ENCODE results near the gene ASCC1.

The ASCC1 gene

DNA sequence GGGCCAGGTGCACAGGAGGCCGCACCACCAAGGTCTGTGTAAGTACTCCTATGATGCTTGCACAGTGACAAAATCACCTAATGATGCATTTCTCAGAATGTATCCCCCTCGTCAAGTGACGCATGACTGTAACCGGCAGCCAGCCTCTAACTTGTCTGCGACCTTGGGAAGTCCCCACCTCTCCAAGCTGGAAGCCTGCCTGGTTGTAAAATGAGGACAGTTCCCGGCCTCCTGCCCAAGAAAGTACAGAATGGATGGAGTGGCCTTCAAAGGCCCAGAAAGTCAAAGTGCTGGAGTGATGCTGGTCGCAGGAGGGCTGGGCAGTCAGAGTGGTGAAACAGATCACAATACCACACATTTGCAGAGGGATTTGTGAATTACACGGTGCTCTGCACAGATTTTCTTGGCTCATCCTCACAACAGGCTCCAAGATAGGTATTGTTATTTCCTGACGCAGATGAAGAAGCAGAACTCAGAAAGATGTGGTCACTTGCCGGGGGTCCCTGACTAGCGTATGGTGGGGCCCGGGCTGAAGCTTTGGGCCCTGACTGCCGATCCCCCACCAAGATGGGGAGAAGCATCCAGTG lies 150.5 kb downstream of the ASCC1 start:
- no peak for DNase-seq (ENCODE audit: low read depth)

DNA sequence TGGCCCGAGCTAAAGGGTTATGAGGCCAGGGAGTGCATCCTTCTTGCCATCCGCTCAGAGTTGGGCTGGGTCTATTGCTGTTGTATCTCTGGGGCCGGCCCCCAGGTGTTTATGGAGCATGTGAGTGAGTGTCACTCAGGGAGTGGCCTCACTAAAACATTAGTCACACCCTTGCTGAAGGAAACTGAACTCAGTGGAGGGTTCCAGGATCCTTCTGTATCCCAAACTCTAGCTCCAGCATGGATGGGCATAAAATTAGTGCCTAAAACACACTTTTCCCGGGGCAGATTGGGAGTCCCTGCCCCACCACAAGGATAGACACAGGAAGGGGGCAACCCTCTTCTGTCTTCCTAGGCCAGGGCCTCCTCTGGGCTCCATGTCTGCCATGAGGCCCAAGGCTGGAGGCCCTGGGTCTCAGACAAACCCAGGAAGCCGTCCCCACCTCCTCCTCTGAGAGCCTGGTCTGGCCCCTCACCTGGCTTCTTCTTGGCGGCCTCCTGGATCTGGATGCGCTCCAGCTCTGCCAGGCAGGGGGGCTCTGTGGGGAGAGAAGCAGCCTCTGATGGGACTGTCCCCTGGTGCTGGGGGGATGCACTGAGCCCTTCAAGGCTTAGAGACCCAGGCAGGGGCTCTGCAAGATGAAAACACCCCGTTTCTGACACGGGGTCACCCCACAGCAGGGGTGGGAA lies 152.2 kb downstream of the ASCC1 start:
- no peak for DNase-seq (ENCODE audit: low read depth)

DNA sequence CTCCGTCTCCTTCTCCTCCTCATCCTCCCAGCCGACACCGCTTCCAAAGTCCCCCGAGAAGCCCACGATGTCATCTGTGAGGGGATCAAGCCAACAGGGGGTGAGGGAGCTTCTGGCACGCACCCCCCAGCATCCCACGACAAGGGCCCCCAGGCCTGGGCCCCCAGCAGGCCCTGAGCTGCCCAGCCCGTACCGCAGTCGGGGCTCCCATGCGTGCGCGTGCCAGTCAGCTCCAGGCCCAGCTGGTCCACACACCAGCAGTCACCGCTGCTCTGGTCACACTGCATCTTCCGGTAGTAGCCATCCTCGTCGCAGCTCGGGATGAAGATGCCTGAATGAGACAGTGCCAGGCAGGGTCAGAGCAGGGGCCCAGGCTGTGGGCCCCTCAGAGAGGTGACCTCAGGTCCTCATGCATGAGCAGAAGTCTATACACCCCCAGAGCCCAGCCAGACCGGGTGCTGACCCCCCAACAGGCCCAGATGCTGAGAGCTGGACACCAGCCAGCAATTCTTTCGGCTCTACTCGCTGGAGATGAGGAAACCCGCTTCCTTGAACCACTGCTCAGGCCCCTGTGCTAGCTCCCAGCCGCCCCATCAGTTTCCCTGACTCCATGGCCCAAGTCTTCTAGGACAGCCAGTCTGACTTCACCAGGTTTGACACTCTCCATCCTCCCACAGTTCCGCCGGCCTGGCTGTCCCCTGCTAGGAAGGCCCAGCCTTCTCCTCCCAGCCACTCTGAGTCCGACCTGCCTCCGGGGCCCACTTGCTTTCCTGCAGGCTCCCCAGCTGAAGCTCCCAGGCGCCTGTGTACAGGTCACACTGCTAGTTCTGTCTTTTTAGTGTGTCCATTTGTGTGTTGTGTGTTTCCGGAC lies 153.0 kb downstream of the ASCC1 start:
- no peak for DNase-seq (ENCODE audit: low read depth)

DNA sequence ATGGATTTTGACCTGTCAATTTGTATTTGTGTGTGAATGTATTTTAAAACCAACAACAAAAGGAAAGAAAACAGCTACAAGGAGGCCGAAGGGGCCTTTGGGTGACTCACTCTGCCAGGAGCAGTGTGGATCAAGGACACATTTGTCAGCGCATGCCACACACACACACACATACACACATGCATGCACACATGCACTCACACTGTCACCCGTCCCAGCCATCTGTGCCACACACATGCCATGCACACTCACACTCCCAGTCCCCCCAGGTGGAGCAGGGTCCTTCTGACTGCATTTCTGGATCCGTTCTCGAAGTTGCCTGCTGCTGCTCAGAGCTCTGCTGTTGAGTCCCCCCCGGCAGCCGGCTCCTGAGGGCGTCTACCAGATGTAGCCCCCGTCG lies 153.7 kb downstream of the ASCC1 start:
- no peak for DNase-seq (ENCODE audit: low read depth)

DNA sequence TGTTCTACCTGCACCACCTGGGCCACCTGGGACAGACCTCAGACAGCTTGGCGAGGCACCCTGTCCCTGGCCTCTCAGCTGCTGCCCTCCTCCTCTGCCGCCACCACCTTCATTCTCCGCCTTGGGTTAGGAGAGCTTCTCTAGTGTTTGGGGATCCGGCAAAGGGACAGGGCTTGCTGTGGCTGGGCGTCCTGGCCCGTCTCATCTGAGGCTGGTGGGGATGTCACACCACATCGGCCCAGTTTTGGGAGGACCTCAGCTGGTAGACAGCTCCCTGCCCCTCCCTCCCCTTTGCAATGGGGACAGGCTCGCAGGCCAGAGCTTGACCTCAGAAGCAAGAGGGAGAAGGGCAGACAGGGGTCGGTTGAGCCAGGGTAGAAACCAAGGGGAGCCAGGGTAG lies 154.1 kb downstream of the ASCC1 start:
- no peak for DNase-seq (ENCODE audit: low read depth)

DNA sequence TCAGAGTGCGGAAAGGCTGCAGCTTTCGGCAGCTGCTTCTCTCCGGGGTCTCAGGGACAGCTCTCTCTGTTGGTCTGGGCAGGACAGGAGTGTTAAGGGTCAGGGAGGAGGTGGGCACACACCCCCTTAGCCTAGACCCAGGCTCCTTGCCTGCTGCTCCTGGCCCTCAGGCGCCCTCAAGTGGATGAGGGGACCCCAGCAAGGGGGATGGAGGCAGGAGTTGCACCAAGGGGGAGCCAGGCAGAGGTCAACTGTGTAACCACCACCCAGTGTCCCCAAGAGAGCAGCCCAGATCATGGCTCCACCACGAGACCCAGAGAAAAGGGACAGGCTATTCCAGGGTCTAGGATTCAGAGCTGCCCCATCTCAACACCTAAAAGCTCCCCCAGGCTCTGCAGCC lies 154.6 kb downstream of the ASCC1 start:
- DNase-seq (ENCODE audit: low read depth), result no peak

DNA sequence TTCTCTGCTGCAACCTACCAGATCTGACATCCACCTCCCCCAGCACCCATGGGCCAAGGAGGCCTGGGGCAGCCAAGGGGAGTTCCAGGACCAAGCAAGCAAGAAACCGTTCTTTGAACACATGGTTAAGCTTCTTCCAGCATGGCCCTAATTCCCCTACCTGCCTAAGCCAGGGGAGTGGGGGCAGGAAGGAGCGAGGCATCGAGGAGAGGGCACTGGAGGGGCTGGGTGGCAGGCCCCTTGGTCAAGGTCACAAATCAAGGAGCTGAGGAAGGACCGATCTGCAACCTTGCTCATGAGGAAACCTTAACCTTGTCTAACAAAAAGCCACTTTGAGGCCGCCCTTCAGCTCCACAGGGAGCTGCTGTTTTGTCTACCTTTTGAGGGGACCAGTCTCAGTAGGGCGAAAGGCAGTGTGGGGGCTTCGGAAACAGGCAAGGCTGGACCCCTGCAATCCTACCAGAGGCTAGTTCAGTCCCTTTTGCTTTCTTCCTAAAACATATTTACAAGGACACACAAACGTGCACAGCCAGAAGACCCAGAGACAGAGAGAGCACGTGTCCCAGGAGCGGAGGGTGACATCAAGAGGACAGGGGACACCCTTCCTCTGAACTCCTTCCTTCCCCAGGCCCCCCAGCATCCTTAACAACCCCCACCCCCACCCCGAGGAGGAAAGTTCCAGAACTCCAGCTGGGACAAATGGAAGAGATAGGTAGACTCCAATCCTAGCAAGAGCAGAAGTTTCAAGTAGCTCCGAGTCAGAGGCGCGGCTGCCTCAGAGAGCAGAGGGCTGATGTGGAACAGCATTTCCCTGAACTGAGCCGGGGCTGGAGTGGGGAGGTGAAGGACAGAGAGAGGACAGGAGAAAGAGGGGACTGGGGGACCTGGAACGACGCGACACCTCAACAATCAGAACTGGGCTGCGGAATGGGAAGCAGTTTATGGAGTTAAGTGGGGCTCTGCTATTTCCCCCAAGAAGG lies 155.9 kb downstream of the ASCC1 start:
- DNase-seq (ENCODE audit: low read depth), result no peak

DNA sequence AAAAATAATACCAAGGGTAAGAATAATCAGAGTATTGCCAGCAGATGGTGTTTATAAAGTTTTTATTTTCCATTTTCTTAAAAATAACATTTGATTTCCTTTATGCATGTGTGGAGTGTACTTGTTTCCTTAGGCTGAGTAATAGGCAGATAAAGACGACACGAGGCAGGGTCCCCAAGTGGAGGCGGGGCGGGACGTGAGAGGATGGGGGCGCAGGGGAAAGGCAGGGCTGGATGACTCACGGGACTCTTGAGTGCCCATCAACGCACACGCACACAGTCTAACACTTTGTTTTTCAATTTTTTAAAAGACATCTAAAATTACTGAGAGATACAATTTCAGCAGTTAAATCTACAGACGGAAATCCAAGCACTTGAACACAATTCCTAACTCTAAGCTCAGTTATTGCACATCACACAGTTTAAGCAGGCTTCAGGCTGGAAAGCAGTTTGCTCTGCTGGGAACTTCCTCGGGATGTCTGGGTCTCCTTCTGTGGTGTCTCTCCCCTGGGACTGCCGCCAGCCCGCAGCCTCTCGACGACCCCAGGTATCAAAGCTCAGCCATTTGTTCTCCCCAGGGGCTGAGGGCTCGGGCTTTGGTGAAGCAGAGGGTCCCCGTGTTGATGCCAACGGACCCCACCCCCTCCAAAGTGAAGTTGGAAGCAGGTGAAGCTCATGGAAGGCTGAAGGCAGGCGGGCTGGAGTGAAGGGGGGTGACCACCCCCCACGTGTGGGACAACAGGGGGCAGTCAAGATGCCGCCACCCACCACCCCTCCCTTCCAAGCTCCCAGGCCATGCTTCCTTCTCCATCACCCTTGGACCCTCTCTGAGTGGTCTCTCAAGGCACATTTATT lies 156.9 kb downstream of the ASCC1 start:
- no peak for DNase-seq (ENCODE audit: low read depth)

DNA sequence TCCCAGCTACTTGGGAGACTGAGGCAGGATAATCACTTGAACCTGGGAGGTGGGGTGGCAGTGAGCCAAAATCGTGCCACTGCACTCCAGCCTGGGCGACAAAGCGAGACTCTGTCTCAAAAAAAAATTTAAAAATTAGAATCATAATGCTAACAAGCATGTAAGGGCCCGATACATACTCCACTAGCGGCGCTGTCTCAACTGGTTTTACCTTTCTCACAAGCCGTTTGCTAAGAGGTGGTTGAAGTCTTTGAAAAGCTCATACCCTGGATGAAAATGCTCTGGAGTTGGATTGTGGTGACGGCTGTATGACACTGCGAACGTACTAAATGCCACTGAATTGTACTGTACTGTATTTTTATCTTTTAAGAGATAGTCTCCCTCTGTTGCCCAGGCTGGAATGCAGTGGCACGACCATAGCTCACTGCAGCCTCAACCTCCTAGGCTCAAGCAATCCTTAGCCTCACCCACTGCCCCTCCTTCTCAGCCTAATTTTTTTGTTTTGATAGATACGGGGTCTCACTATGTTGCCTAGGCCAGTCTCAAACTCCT lies 157.7 kb downstream of the ASCC1 start:
- no peak for DNase-seq (ENCODE audit: low read depth)

DNA sequence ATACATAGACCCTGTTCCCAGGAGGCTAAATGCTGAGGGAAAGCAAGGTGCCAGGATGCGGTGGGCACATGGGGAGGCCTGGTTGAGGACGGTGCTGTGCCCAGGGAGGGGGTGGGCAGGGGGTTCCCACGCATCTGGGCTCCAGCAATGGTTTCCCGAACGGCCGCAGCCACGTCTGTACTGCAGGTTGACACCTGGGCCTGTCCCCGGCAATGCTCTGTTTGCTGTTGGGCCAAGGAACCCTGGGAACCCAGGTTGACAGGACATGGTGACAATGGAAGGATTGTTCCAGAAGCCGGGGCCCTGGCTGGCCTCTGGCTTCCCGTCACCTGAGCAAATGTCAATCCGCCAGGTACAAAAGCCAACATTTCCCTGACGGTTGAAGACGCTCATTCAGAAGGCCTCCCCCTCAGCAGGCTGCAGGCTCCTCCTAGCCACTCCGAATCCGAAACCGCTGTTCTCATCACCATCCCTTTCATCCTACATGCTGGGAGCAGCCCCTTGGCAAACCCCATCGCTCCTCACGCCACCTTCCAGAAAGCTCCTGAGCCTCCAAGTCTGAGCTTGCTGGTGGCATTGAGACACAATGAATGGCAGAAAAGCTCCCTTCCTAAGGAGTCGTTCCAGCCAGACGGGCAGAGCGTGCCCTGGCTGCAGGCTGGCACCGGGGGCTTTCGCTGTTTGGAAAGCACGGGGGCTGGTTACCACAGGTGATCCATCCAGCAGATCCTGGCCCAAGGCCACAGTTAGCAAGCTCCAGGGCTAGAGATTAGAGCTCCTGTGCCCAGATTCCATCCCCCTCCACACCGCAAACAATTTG lies 158.9 kb downstream of the ASCC1 start:
- no peak for DNase-seq (ENCODE audit: low read depth)

DNA sequence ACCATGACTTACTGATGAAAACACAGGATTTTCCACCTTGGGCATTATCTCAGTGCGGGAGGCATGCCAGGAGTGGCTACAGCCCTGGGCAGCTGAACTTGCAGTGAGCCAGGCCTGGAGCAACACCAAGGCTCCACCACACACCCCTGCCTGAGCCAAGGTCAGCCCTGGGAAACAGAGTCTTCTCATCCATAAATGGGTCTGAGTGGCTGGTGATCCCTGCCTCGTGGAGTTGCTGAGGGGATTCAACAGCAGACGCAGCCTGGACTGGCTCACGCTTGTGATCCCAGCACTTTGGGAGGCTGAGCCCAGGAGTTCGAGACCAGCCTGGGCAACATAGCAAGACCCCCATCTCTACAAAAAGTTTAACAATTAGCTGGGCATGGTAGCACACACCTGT lies 160.0 kb downstream of the ASCC1 start:
- no peak for DNase-seq (ENCODE audit: low read depth)

DNA sequence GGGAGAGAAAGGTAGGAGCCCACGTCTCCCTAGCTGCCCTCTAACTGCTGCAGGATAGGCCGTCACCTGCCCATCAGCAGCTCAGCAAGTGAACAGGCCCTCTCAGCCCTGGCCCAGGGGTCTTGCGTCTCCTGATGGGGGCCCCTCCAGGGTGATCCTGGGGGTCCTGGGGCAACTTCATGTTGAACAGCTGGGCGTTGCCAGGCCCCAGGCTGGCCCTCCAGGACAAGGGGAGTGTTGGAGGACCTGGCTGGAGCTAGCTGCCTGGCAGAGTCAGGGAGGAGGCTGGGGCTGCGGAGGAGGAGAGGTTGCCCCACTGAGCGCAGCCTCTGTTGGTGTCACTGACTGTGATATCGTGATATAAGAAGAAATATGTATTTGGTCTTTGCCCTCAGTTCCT lies 162.4 kb downstream of the ASCC1 start:
- DNase-seq (ENCODE audit: low read depth), result no peak

DNA sequence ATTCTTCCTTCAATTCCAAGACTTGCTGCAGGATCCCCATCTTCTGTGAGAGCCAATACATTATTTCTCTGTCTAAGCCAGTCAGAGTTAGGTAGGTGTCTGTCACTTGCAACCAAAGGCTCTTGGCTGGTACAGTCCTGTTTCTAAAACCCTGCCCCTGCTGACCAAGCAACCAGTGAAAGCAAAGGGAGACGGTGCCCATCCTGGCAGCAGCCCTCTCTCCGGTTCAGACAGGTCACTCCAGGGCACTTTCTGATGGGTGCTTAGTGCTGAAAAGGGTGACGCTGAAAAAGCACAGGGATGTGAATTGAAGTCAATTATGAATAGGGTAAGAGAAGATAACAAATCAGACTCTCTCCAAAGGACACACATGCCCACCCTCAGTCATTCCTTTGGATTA lies 165.2 kb downstream of the ASCC1 start:
- DNase-seq (ENCODE audit: low read depth), result no peak

DNA sequence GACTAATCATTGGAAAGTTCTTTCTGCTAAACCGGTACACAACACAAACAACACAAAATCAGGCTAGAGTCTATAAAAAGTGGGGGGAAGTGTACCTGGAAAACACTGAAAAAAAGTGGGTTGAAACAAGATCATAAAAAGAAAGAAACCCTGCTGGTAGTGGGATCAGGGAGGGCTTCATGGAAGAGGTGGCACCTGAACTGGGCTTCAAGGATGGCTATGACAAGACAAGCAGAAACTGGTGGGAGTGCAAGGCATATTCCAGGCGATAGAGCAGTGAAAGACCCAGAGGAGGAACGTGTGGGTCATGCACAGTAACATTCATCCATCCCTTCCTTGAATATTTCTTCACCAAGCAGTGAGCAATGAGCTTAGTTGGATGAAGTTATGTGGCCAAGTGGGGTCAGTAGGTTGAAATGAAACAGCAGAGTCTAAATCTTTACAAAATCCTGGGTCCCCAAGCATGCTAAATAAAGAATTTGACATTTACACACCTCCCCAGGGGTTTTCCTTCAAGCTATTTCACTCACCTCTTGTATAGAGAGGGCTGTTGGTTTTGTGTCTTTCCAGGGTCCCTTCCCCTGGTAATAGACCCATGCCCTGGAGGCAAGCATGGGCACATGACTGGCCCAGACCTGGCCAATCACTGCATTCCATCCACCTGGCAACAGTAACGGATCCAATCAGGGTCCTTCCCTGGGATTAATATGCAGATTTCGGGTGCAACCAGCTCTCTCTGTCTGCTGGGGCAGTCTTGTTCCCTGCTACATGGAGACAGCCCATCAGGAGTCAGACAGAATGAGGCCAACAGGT lies 165.9 kb downstream of the ASCC1 start:
- no peak for DNase-seq (ENCODE audit: low read depth)

DNA sequence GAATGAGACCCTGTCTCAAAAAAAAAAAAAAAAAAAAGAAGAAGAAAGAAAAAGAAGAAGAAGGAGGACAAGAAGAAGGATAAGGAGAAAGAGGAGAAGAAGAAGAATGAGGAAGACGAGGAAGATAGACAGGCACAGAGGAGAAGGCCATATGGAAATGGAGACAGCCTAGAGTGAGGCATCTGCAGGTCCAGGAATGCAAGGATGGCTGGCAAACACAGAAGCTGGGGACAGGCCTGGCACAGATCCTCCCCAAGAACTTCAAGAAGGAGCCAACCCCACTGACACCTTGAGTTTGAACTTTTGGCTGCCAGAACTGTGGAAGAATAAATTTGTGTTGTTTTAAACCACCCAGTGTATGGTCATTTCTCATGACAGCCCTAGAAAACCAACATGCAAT lies 166.6 kb downstream of the ASCC1 start:
- no peak for DNase-seq (ENCODE audit: low read depth)

DNA sequence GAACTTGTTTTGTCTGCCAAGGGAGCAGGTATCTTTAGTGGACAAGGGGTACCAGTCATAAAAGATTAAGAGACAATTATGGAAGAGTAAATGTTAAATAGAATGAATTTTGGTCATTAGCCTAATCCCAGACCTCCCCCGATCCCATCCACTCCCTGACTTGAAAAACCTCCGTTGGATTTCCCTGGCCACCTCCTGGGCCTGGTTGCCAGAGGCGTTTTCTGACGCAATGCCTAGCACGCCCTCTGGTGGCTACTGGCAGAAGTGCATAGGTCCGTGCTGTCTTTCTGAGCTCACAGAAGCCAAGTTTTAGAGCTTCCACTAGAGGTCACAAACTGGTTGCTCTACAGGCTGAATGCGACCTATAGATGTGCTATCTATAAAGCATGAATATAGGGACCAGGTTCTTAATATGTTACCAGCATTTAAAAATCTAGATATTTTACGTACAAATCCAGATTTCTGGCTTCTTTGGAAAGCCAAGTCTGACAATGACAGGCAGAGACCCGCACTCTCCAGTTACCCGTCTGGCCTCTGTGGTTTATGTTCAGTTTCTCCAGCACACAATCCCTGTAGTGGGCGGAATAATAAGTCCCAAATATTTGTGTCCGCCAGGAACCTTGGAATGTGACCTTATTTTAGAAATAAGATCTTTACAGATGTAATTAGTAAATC lies 167.5 kb downstream of the ASCC1 start:
- peak; percentile 84 for DNase-seq (ENCODE audit: low read depth)

Measured in fibroblast of gingiva (primary cell).